ENCODE measurements around the gene DENND11.

DNA sequence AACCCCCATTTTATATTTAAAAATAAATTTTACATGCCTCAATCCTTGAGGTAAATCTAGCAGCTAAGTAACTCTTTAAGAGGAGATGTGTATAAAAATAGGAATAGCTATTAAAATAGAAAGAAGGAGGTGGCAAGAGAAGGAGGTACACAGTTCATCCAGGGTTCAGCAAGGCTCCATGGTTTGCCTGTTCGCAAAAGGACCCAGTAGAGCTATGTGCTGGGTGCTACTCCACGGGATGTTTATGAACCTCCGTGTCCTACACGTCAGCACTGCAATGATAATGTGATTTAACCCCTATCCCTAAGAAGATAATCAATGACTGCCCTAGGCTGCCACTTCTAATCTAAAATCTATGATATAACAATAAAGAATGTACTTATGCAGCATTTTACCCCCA is 926 bp upstream of the DENND11 start:
- TF ChIP-seq, protein P1, sequence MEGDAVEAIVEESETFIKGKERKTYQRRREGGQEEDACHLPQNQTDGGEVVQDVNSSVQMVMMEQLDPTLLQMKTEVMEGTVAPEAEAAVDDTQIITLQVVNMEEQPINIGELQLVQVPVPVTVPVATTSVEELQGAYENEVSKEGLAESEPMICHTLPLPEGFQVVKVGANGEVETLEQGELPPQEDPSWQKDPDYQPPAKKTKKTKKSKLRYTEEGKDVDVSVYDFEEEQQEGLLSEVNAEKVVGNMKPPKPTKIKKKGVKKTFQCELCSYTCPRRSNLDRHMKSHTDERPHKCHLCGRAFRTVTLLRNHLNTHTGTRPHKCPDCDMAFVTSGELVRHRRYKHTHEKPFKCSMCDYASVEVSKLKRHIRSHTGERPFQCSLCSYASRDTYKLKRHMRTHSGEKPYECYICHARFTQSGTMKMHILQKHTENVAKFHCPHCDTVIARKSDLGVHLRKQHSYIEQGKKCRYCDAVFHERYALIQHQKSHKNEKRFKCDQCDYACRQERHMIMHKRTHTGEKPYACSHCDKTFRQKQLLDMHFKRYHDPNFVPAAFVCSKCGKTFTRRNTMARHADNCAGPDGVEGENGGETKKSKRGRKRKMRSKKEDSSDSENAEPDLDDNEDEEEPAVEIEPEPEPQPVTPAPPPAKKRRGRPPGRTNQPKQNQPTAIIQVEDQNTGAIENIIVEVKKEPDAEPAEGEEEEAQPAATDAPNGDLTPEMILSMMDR (IDR thresholded peaks at IDR 0.05; ENCODE audit: poor library complexity), result no peak
- TF ChIP-seq EZH2 (IDR thresholded peaks at IDR 0.05; ENCODE audit: borderline replicate concordance), result no peak
- no peak for TF ChIP-seq EZH2phosphoT487 (IDR thresholded peaks at IDR 0.05; ENCODE audit: low read depth, severe bottlenecking, unreplicated experiment)
